Stimulated activated effector memory CD8-positive, alpha-beta T cell treated with anti-CD3 and anti-CD28 coated beads, Interleukin-12 subunit alpha, Interleukin-12 subunit beta, amount 100 ng/mL, for 72 hours (primary cell): Measurements from ENCODE around the gene NARF.

Source experiments
- ATAC-seq: fragments of 150-1000 bp; cut with Tn5 transposase; 2 replicates; pipeline ENCODE4 v1.10.0; 2021
- DNase-seq, 2 donors: peaks; one replicate each; pipeline ENCODE4 v3.0.0; 2021 to 2022; ENCODE audit warnings: low spot score in 2 of 2
- H3K27ac Mint-ChIP-seq: one replicate; pipeline ENCODE4 v1.8.0; 2022; ENCODE audit warnings: mild to moderate bottlenecking, mixed read lengths
- H3K36me3 Mint-ChIP-seq: one replicate; pipeline ENCODE4 v1.8.0; 2022; ENCODE audit warnings: mild to moderate bottlenecking, mixed read lengths
- H3K4me1 Mint-ChIP-seq: one replicate; pipeline ENCODE4 v1.8.0; 2022; ENCODE audit warnings: mixed read lengths
- H3K4me3 Mint-ChIP-seq: one replicate; pipeline ENCODE4 v1.8.0; 2022; ENCODE audit warnings: mild to moderate bottlenecking, mixed read lengths
- H3K9me3 Mint-ChIP-seq: one replicate; pipeline ENCODE4 v1.8.0; 2022; ENCODE audit warnings: mixed read lengths

NARF gene

DNA sequence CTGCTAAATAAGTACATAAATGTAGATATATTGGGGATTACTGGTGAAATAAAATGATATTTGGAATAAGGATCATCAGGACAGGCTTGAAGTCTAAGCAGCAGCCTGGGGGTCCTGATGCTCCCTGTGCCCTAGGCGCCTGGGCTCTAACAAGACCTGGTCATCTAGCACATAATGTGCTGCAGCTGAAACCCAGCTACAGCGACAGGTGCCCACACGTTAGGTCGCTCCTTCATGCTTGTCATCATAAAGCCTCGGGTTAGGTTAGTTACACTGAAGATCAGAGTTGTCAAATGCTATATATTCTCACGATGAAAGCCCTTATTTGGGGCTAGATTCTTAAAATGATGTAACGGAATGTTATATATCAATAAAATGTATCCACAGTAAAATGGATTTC, 11.5 kb downstream of the NARF start:
- DNase-seq: no peak
- H3K36me3 Mint-ChIP-seq: peaks cover 98% of the 10 kb centered on the region
- no peak for ATAC-seq
- H3K9me3 Mint-ChIP-seq: no peaks in the 10 kb centered on the region
- peaks cover 4% of the 10 kb centered on the region for H3K4me1 Mint-ChIP-seq
- no peak overlapping the region for H3K27ac Mint-ChIP-seq
- H3K4me3 Mint-ChIP-seq: no peak overlapping the region

DNA sequence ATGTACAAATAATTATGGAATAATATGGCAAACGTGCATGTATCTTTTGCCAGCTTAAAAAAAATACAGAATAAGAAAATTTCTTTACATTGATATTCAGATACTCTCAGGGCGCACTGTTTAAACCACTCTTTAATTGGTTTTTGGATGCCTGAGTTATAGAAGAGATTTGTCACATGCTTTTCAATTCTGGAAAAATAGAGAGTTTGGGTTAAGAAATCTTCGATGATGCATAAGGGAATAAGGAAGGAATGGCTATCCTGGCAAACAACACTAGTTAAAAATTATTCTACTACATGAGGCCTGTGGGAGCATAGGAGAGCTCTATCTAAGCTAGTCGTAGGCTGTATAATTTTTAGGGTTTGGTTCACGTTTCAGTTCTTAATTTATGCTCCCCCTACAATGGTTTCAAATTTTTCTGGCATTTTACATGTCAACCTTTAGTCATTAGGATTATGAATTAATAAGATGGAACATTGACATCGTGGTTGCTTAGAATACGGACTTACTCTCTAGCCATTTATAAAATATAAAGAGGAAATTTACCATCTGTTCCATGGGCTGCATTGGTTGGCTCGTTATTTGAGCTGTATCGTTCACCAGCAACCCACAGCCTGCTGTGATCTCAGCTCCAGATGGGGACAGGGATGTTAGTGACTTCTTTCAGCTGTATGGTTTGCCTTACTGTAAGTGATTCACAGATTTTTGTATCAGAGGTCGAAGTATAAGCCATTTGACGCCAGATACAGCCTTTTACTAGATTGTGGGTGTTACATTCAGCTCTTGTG, 15.9 kb downstream of the NARF start:
- ATAC-seq (no peak), DNase-seq (no peak)
- H3K36me3 Mint-ChIP-seq: peaks cover 98% of the 10 kb centered on the region
- H3K27ac Mint-ChIP-seq: no peak overlapping the region
- H3K4me1 Mint-ChIP-seq: peaks cover 12% of the 10 kb centered on the region
- H3K9me3 Mint-ChIP-seq: no peaks in the 10 kb centered on the region
- no peak overlapping the region for H3K4me3 Mint-ChIP-seq

DNA sequence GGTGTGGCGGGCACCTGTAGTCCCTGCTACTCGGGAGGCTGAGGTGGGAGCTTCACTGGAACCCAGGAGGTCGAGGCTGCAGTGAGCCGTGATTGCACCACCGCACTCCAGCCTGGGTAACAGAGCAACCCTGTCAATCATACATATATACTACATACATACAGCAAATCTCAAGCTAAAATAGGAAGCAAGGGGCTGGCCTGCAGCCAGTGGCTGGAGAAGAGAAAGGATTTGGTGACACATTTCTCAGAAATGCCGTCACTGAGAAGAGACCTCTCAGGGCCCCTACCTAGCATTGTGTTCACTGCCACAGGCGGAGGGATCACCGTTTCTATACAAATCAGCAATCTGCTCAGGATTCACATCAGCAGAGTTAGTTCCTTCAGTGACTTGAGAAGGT, 16.9 kb downstream of the NARF start:
- H3K4me3 Mint-ChIP-seq: no peak overlapping the region
- no peak overlapping the region for H3K27ac Mint-ChIP-seq
- peaks cover 12% of the 10 kb centered on the region for H3K4me1 Mint-ChIP-seq
- H3K36me3 Mint-ChIP-seq: peaks cover 98% of the 10 kb centered on the region
- ATAC-seq (no peak), DNase-seq (no peak)
- no peaks in the 10 kb centered on the region for H3K9me3 Mint-ChIP-seq

DNA sequence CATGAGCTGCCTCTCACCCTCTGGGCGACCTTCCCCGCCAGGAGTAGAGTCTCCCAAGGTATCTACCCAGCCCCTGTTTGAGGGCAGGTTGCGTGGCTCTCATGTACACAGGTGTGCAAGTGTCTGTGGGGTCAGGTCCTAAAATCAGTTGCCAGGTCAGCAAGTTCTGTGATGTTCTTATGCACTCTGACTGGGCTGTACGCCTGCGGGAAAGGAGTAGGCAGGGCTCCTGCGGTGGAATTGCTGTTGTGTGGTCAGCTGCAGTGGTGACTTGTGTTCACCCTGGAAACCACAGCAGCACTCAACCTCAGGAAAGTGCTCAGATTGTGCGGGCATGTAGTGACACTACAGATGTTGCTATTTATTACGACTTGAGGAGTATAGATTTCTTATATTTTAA, 19.4 kb downstream of the NARF start:
- DNase-seq: no peak
- peaks cover 12% of the 10 kb centered on the region for H3K4me1 Mint-ChIP-seq
- ATAC-seq: peak; percentile 39
- H3K4me3 Mint-ChIP-seq: no peak overlapping the region
- peaks cover 98% of the 10 kb centered on the region for H3K36me3 Mint-ChIP-seq
- no peaks in the 10 kb centered on the region for H3K9me3 Mint-ChIP-seq
- no peak overlapping the region for H3K27ac Mint-ChIP-seq

DNA sequence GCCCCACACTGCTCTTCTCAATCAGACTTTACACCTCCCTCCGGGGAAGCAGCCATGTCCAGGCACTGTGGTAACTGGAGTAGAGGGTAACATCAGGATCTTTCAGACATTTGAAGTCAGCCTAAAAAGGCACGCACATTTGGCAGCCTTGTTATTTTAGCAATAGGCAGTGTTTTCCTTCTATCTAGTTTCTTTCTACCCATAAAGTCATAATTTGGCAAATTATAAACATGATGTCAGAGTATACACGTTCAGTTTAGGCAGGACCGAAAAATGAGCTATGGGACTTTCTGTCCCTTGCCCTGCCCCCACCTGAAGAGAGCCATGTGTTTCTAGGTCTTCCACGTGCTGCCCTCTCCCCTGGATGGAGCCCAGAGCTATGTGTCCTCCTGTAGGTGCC, 21.1 kb downstream of the NARF start:
- peaks cover 12% of the 10 kb centered on the region for H3K4me1 Mint-ChIP-seq
- ATAC-seq (no peak), DNase-seq (no peak)
- H3K36me3 Mint-ChIP-seq: peaks cover 98% of the 10 kb centered on the region
- no peaks in the 10 kb centered on the region for H3K9me3 Mint-ChIP-seq
- H3K4me3 Mint-ChIP-seq: no peak overlapping the region
- H3K27ac Mint-ChIP-seq: peak overlapping the region; percentile 87

DNA sequence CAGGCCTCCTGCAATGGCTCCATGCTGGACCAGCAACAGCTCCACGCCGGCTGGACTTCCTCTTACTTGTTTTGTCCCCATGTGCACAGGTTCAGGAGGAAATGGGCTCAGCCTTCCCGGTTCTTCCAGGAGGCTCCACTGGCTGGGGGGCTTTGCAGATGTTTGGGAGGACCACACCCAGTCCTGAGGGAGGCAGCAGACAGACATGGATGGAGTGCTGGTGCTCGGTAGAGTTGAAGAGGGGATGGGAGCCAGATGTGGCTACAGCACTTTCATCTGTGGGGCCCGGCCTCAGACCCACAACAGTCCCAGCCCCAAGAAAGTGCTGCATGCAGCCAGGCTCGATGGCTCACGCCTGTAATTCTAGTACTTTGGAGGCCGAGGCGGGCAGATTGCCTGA, 21.8 kb downstream of the NARF start:
- DNase-seq (no peak), ATAC-seq (no peak)
- no peaks in the 10 kb centered on the region for H3K9me3 Mint-ChIP-seq
- no peak overlapping the region for H3K4me3 Mint-ChIP-seq
- no peak overlapping the region for H3K27ac Mint-ChIP-seq
- H3K4me1 Mint-ChIP-seq: peaks cover 12% of the 10 kb centered on the region
- peaks cover 98% of the 10 kb centered on the region for H3K36me3 Mint-ChIP-seq

DNA sequence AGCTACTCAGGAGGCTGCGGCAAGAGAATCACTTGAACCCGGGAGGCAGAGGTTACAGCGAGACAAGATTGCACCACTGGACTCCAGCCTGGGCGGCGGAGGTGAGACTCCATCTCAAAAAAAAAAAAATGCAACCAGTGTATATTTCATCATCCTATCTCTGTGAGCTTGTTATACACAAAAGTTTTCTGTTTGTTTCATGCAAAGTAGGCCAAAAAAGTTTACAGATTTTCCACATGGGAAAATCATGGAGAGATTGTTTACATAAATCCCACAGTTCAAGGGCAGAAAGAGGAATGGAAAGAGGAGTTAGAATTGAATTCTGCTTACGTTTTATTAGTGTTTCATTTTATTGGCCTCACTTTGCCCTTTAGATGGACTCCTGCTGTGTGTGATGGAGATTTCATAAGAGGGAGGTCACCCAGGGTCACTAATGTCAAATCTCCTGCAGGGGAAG, 24.7 kb downstream of the NARF start:
- Mint-ChIP-seq H3K9me3 (no peaks in the 10 kb centered on the region), H3K27ac (no peak overlapping the region), H3K4me1 (peaks cover 22% of the 10 kb centered on the region), H3K4me3 (no peak overlapping the region), H3K36me3 (peaks cover 100% of the 10 kb centered on the region)
- no peak for DNase-seq
- no peak for ATAC-seq

DNA sequence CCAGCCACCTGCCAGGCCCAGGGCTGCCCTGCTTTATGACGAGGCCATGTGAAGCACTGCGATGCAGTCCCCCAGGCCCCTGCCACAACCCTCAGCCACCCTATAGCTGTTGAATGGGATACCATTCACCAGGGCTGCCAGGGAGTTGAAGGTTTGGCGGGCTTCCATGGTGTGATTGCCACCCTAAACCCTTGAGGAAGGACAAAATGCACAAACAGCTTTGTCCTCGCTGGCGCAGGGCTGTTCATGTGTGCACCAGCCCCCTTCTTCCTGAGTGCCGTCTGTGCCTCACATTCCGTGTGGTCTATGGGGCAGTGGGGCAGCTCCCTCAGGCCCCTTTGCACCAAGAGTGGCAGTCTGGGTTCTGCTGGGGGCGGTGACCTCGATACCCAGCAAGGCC, 25.3 kb downstream of the NARF start:
- DNase-seq (no peak), ATAC-seq (no peak)
- no peaks in the 10 kb centered on the region for H3K9me3 Mint-ChIP-seq
- H3K4me1 Mint-ChIP-seq: peaks cover 21% of the 10 kb centered on the region
- peaks cover 100% of the 10 kb centered on the region for H3K36me3 Mint-ChIP-seq
- H3K27ac Mint-ChIP-seq: no peak overlapping the region
- no peak overlapping the region for H3K4me3 Mint-ChIP-seq

DNA sequence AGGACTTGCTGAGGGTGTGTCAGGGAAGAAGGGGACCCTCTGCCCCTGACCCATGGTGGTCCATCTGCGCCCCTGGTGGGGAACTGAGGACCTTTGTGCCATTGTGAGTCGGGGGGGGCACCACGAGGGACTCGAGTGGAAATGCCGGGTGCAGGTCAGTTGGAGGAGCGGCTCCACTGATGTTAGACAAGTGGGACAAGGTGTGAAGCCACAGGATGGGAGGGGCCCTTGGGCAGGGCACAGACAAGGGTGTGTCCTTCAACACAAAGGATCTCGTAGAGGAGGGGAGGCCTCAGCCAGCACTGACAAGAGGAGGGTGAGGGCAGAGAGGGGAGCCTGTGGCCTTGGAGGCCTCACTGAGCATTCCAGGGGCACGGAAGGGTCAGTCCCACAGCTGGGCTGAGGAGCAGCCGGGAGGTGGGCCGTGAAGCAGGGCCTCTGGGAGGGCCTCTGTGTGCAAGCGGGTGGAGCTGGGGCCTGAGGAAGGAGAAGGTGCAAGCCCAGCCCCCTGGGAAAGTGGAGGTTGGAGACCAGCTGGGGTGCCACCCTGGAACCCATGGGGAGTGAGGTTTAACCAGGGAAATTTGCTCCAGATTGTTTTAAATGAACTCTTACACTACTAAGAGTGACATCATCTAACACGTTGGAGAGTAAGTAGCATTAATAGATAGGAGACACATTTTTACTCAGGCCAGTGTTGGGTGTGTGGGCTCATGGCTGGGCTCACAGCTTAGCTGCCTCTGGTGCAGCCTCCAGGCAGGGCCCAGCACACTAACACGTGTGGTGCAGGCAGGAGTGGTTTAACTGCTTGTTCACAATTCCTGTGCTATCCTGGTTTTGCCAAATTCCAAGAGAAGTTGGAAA, 27.9 kb downstream of the NARF start:
- Mint-ChIP-seq H3K4me3 (no peak overlapping the region), H3K4me1 (peaks cover 15% of the 10 kb centered on the region), H3K9me3 (no peaks in the 10 kb centered on the region), H3K27ac (peak overlapping the region; percentile 90), H3K36me3 (peaks cover 92% of the 10 kb centered on the region)
- ATAC-seq: peak; percentile 22
- no peak for DNase-seq

DNA sequence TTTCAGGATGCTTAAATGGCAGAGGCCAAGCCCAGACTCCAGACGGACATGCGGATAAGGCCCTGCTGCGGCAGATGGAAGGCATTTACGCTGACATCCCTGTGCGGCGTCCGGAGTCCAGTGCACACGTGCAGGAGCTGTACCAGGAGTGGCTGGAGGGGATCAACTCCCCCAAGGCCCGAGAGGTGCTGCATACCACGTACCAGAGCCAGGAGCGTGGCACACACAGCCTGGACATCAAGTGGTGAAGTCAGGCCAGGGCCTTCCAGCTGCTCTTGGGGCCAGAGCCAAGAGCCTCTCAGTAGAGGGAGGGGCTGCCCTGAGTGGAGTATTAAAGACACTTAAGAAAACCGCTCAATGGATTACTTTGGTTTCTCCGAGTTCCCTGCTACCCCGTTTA, 29.4 kb downstream of the NARF start:
- Mint-ChIP-seq H3K4me3 (no peak overlapping the region), H3K27ac (no peak overlapping the region), H3K9me3 (no peaks in the 10 kb centered on the region), H3K36me3 (peaks cover 78% of the 10 kb centered on the region), H3K4me1 (peaks cover 16% of the 10 kb centered on the region)
- ATAC-seq (no peak), DNase-seq (no peak)

DNA sequence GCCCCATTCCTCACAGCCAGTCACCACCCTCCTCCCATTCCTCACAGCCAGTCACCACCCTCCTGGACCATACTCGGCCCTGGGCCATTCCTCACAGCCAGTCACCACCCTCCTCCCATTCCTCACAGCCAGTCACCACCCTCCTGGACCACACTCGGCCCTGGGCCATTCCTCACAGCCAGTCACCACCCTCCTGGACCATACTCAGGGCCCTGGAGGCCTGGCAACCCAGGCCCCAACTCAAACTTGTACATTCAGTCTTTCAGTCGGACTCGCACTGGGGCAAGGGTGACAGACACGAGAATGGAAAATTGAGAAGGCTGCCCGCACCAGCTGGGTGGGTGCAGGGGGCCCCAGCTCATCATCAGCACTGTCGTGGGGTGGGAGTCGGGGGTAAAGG, 30.6 kb downstream of the NARF start:
- no peak overlapping the region for H3K4me3 Mint-ChIP-seq
- ATAC-seq (no peak), DNase-seq (no peak)
- peaks cover 71% of the 10 kb centered on the region for H3K36me3 Mint-ChIP-seq
- peak overlapping the region; percentile 56 for H3K27ac Mint-ChIP-seq
- H3K9me3 Mint-ChIP-seq: no peaks in the 10 kb centered on the region
- H3K4me1 Mint-ChIP-seq: peaks cover 27% of the 10 kb centered on the region

DNA sequence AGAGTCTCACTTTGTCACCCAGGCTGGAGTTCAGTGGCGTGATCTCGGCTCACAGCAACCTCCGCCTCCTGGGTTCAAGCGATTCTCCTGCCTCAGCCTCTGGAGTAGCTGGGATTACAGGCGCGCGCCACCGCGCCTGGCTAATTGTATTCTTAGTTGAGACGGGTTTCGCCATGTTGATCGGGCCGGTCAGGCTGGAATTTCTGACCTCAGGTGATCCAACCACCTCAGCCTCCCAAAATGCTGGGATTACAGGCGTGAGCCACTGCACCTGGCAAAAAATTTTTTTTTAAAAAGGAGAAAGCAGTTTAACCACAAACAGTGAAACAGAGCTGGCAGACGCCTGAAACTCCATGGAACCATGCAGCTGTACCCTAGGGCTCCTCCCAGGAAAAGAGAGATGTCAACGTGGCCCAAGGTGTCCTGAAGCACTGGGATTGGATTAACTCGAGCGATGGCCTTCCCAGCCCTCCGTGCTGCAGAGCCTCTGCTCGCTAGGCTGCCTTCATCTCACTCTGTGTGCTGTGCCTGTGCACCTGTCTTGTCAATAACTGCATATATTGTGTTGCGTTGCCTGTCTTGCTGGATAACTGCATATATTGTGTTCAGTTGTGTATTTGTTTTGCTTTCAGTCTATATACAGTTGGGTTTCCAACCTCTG, 31.4 kb downstream of the NARF start:
- ATAC-seq (no peak), DNase-seq (no peak)
- Mint-ChIP-seq H3K9me3 (no peaks in the 10 kb centered on the region), H3K4me3 (no peak overlapping the region), H3K36me3 (peaks cover 71% of the 10 kb centered on the region), H3K27ac (peak overlapping the region; percentile 23), H3K4me1 (peaks cover 35% of the 10 kb centered on the region)

DNA sequence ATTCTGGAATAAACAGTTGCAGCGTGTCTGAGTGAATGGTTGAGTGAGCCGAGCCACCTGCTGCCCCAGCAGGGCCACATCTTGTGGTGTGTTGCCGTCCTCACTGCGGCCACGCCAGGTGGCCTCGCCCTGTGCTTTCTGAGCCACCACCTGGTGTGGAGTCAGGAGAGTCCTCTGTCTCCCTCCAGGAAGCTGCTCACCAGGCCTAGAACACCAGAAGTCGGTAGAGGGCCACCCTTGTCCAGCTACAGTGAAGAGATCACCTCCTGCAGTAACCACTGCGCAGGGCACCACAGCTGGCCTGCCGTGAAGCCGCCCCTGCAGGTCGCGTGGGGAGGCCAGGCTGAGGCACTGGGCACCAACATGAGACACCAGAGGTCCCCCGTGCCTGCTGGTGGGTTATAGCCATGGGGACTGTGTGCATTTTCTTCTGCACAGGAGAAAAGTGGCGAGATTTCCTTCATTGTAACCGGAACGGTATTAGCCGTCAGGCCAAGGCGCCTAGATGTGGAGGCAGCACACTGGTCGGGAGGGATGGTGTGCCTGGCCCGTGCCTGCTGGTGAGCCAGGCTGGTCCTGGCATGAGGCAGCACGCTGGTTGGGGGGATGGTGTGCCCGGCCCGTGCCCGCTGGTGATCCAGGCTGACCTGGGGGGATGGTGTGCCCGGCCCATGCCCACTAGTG, 32.1 kb downstream of the NARF start:
- H3K27ac Mint-ChIP-seq: peak overlapping the region; percentile 23
- peaks cover 36% of the 10 kb centered on the region for H3K4me1 Mint-ChIP-seq
- ATAC-seq (no peak), DNase-seq (no peak)
- H3K9me3 Mint-ChIP-seq: no peaks in the 10 kb centered on the region
- no peak overlapping the region for H3K4me3 Mint-ChIP-seq
- H3K36me3 Mint-ChIP-seq: peaks cover 66% of the 10 kb centered on the region

DNA sequence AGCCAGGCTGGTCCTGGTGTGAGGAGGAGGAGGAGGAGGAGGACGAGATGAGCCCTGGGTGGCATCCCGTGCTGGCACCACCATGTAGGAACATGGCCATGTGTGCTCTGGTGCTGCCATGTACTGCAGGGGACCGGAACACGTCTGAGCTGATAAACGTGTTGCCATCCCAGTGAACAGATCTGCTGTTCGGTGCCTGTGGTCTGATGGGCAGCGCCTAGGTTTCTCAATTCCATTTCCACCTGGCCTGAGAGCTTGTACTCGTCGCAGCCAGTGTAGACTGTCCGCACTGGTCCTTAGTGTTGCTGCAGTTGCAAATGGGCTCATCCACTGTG, 32.6 kb downstream of the NARF start:
- Mint-ChIP-seq H3K9me3 (no peaks in the 10 kb centered on the region), H3K4me3 (no peak overlapping the region), H3K4me1 (peaks cover 36% of the 10 kb centered on the region), H3K36me3 (peaks cover 61% of the 10 kb centered on the region), H3K27ac (no peak overlapping the region)
- ATAC-seq (no peak), DNase-seq (no peak)

DNA sequence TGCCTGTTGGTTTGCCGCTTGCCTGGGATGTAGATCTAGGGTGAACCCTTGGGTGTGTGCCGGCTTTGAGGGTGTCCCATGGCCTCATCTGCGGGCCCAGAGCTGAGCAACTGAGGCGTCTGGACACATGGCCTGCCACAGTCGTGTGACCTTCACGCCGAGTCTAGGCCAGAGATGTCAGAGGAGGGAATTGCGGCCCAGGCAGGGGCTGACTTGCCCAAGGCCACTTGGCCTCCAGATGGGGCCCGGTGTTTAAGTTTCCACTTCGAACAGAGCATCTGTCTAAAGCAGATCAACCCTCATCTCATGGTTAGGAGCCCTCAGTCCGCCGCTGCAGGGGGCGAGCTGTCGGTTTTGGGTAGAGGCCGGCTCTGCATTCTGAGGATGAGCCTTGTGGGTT, 33.0 kb downstream of the NARF start:
- no peaks in the 10 kb centered on the region for H3K9me3 Mint-ChIP-seq
- no peak for DNase-seq
- no peak for ATAC-seq
- H3K4me3 Mint-ChIP-seq: no peak overlapping the region
- H3K4me1 Mint-ChIP-seq: peaks cover 36% of the 10 kb centered on the region
- H3K27ac Mint-ChIP-seq: no peak overlapping the region
- peaks cover 57% of the 10 kb centered on the region for H3K36me3 Mint-ChIP-seq
